ENCODE results near the gene LSAMP. TPM values are rescaled to one million over a fixed set of nuclear protein-coding genes. Genes with fewer than 3 reads are reported as not detected.

Gene LSAMP
- total and polyA plus RNA-seq, 2 donors (not counting 1 experiment from before 2014, with no cell fraction given) = not detected

GRCh38 chr3:115916866-115917265 lies 528.4 kb downstream of the LSAMP start:
- H2AFZ ChIP-seq (ENCODE audit: insufficient read depth, low read depth, low read length, poor library complexity, severe bottlenecking) = no peak overlapping the region
- ChIA-PET POLR2A (no interaction called here), CTCF (no interaction called here)
- H3K27ac ChIP-seq (ENCODE audit: low read length in 2 of 2) = no peak overlapping the region
- H3K27me3 Mint-ChIP-seq = peaks cover 5% of the 10 kb centered on the region
- H3K9ac ChIP-seq (ENCODE audit: low read length) = no peak overlapping the region
- no peak for ATAC-seq (ENCODE audit: low read depth)
- H3K27me3 ChIP-seq (replicated peaks in 1 of 4; ENCODE audit: control extremely low read depth in 1 of 4, control insufficient read depth in 3 of 4, insufficient read depth in 4 of 4, low read length in 3 of 4) = no peaks in the 10 kb centered on the region
- H3K9me3 ChIP-seq (ENCODE audit: control extremely low read depth in 1 of 3, control insufficient read depth in 2 of 3, insufficient read depth in 1 of 3, low read length in 2 of 3) = no peaks in the 10 kb centered on the region
- no peaks in the 10 kb centered on the region for H3K4me1 ChIP-seq (ENCODE audit: control insufficient read depth in 2 of 2, insufficient read depth in 2 of 2, low read length in 2 of 2)
- no peak overlapping the region for H3K4me3 Mint-ChIP-seq
- no peaks in the 10 kb centered on the region for H3K9me3 Mint-ChIP-seq (ENCODE audit: insufficient read depth)
- no peak overlapping the region for H3K4me2 ChIP-seq (replicated peaks; ENCODE audit: low read depth, low read length, poor library complexity, severe bottlenecking)
- H3K4me1 Mint-ChIP-seq = no peaks in the 10 kb centered on the region
- H3K4me3 ChIP-seq (ENCODE audit: control extremely low read depth in 1 of 5, extremely low read depth in 1 of 5, insufficient read depth in 1 of 5, low read depth in 2 of 5, low read length in 4 of 5) = no peak overlapping the region
- H3K36me3 ChIP-seq (replicated peaks in 1 of 2; ENCODE audit: control extremely low read depth in 1 of 2, control insufficient read depth in 1 of 2, extremely low read depth in 1 of 2, insufficient read depth in 2 of 2, low read length in 1 of 2) = no peaks in the 10 kb centered on the region
- no peak overlapping the region for H3K27ac Mint-ChIP-seq
- DNase-seq = no peak
- H4K20me1 ChIP-seq (ENCODE audit: control insufficient read depth, insufficient read depth, low read length, poor library complexity, severe bottlenecking) = no peaks in the 10 kb centered on the region
- H3K79me2 ChIP-seq (ENCODE audit: control insufficient read depth, insufficient read depth, low read length) = no peaks in the 10 kb centered on the region
- no CpG with 5 or more reads among the region's 1 CpG for WGBS (ENCODE audit: insufficient coverage)
- intact Hi-C loops (cut with micrococcal nuclease) = no loop called here
- TF ChIP-seq EZH2 (IDR thresholded peaks at IDR 0.05; ENCODE audit: borderline replicate concordance, insufficient read depth, low read depth, low read length, poor library complexity, severe bottlenecking) (no peak), CTCF (IDR thresholded peaks at IDR 0.05) (no peak)

GRCh38 chr3:115915061-115915460 lies 530.2 kb downstream of the LSAMP start:
- H3K27me3 Mint-ChIP-seq = peaks cover 5% of the 10 kb centered on the region
- no peak overlapping the region for H3K4me3 Mint-ChIP-seq
- POLR2A ChIA-PET = no interaction called here
- H3K4me3 ChIP-seq (ENCODE audit: control extremely low read depth in 1 of 5, extremely low read depth in 1 of 5, insufficient read depth in 1 of 5, low read depth in 2 of 5, low read length in 4 of 5) = no peak overlapping the region
- intact Hi-C loops (cut with micrococcal nuclease) = no loop called here
- no peak for ATAC-seq (ENCODE audit: low read depth)
- H3K9ac ChIP-seq (ENCODE audit: low read length) = no peak overlapping the region
- H2AFZ ChIP-seq (ENCODE audit: insufficient read depth, low read depth, low read length, poor library complexity, severe bottlenecking) = no peak overlapping the region
- H3K9me3 ChIP-seq (ENCODE audit: control extremely low read depth in 1 of 3, control insufficient read depth in 2 of 3, insufficient read depth in 1 of 3, low read length in 2 of 3) = no peaks in the 10 kb centered on the region
- no peak overlapping the region for H3K27ac ChIP-seq (ENCODE audit: low read length in 2 of 2)
- no peak overlapping the region for H3K4me2 ChIP-seq (replicated peaks; ENCODE audit: low read depth, low read length, poor library complexity, severe bottlenecking)
- H4K20me1 ChIP-seq (ENCODE audit: control insufficient read depth, insufficient read depth, low read length, poor library complexity, severe bottlenecking) = no peaks in the 10 kb centered on the region
- H3K36me3 ChIP-seq (replicated peaks in 1 of 2; ENCODE audit: control extremely low read depth in 1 of 2, control insufficient read depth in 1 of 2, extremely low read depth in 1 of 2, insufficient read depth in 2 of 2, low read length in 1 of 2) = no peaks in the 10 kb centered on the region
- no peak overlapping the region for H3K27ac Mint-ChIP-seq
- CTCF ChIA-PET = no interaction called here
- no peaks in the 10 kb centered on the region for H3K4me1 ChIP-seq (ENCODE audit: control insufficient read depth in 2 of 2, insufficient read depth in 2 of 2, low read length in 2 of 2)
- WGBS (ENCODE audit: insufficient coverage) = 100% methylated on average over 1 of the region's 1 CpG
- H3K9me3 Mint-ChIP-seq (ENCODE audit: insufficient read depth) = no peaks in the 10 kb centered on the region
- H3K79me2 ChIP-seq (ENCODE audit: control insufficient read depth, insufficient read depth, low read length) = no peaks in the 10 kb centered on the region
- no peak for DNase-seq
- H3K4me1 Mint-ChIP-seq = no peaks in the 10 kb centered on the region
- TF ChIP-seq EZH2 (IDR thresholded peaks at IDR 0.05; ENCODE audit: borderline replicate concordance, insufficient read depth, low read depth, low read length, poor library complexity, severe bottlenecking) = no peak
- no peak for TF ChIP-seq CTCF (IDR thresholded peaks at IDR 0.05)
- H3K27me3 ChIP-seq (replicated peaks in 1 of 4; ENCODE audit: control extremely low read depth in 1 of 4, control insufficient read depth in 3 of 4, insufficient read depth in 4 of 4, low read length in 3 of 4) = no peaks in the 10 kb centered on the region
